GM13976 (cell line): ENCODE data around the gene BET1L.
A peak's percentile ranks its signal among the peaks of the same experiment; 100 is the strongest.
"Not testable (repeated sequence)": the region's sequence is repeated elsewhere in the genome, so short reads cannot be mapped to it uniquely, and the experiment has no call there.

Source experiments
- DNase-seq: peaks from one replicate; pipeline ENCODE4 v3.0.0; 2012; ENCODE audit warnings: low spot score
- in situ Hi-C: fragments of 300-500 bp; cut with MboI; formaldehyde crosslinking; loops from one replicate; pipeline ENCODE4 v1.12.0; 2022; ENCODE audit warnings: low sequenced_read_pairs, mixed read lengths, inconsistent platforms; ENCODE audit not compliant: unreplicated experiment
- TF ChIP-seq, protein P1 (sequence below): IDR thresholded peaks from 2 replicates; pipeline ENCODE4 v1.5.1; 2012; ENCODE audit warnings: borderline replicate concordance, mild to moderate bottlenecking; ENCODE audit not compliant: insufficient read depth; ENCODE audit errors: extremely low read depth, missing control alignments, control extremely low read depth

The BET1L gene

DNA sequence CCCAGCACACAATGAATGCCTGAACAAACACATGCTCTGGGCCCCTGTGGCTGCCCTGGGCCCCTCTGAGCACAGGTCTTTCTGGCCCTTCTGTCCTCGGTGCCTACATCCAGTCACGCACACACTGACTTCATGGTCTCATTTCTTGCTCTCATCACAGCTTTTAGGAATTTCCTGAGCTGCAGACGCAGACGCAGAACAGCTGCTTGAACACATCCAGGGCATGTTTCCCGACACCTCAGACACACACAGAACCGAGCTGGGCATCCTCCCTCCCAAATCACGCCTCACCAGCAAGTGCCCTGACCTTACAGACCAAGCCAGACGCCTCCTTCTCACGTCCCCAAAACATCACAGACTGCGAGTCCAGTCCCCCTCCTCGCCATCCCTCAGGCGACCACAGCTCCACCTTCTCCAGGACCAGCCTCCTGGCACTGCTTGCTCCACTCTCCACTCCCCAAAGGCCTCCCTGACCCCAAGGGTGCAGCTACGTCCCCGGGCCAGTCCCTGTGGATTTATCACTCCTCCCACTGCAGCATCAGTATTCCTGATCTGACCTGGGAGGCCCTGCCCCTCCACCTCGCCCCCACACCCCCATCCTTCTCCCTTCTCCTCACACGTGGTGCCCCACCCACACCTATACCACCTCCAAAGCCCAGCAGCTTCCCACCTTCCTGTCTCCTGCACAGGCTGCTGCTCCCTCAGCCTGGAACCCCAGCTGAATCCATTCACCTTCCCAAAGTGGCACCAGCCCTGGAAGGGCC, 16.0 kb upstream of the BET1L start:
- DNase-seq, result peak; percentile 9
- TF ChIP-seq, protein P1, sequence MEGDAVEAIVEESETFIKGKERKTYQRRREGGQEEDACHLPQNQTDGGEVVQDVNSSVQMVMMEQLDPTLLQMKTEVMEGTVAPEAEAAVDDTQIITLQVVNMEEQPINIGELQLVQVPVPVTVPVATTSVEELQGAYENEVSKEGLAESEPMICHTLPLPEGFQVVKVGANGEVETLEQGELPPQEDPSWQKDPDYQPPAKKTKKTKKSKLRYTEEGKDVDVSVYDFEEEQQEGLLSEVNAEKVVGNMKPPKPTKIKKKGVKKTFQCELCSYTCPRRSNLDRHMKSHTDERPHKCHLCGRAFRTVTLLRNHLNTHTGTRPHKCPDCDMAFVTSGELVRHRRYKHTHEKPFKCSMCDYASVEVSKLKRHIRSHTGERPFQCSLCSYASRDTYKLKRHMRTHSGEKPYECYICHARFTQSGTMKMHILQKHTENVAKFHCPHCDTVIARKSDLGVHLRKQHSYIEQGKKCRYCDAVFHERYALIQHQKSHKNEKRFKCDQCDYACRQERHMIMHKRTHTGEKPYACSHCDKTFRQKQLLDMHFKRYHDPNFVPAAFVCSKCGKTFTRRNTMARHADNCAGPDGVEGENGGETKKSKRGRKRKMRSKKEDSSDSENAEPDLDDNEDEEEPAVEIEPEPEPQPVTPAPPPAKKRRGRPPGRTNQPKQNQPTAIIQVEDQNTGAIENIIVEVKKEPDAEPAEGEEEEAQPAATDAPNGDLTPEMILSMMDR, result no peak
- in situ Hi-C loops, result no loop called here

DNA sequence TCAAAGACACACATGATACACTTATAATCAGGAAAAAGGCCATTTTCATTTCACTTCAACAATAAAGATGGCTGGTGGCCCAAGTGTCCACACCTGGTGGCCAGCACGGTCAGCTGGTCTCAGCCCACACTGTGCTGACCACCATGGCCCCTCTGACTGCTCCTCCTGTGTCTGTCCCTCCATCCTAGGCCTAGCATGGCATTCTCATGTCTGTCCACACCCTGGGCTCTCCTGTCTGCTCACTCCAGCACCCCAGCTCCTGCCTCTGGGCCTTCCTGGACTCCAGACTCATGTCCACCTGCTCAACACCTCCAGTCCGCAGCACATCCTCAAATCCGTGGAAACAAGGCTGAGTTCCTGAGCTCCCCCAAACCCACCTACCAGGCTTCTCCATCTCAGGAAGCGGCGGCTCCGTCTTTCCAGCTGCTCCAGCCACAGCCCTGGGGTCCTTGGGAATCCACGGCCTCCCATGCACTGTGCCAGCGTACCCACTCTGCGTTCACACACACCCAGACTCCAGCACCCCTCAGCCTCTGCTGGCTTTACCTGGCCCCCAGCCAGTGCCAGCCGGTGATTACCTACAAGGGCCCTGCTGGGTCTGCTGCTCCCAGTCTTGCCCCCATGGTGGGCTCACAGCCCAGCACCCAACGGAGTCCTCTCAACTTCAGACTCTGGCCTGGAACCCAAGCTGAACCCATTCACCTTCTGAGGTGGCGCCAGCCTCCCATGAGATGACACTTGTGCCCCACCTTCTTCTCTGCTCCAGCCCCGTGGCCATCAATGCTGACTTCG, 15.0 kb upstream of the BET1L start:
- in situ Hi-C loops, result no loop called here

DNA sequence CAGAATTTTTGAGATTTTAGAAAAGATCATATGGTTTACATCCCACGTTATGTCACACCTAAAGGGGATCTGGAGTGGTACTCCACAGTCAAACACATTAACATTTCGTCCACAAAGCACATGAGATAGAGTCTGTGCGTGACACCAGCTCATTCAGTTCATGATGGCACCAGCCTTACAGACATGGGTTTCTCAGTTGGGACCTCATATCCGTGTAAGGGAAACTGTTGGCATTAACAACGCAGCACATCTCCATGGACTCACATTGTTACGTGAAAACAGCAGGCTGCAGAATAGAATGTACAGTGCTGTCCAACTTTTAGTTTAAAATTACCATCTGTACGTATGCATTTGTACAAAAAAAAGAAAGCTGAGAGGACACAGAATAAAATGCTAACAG, 14.3 kb upstream of the BET1L start:
- no peak for DNase-seq
- in situ Hi-C loops, result no loop called here
- TF ChIP-seq, protein P1, result no peak

More for the DNA sequence above, 15.0 kb upstream of the BET1L start:
- TF ChIP-seq, protein P1, result no peak
- DNase-seq, result peak; percentile 7

DNA sequence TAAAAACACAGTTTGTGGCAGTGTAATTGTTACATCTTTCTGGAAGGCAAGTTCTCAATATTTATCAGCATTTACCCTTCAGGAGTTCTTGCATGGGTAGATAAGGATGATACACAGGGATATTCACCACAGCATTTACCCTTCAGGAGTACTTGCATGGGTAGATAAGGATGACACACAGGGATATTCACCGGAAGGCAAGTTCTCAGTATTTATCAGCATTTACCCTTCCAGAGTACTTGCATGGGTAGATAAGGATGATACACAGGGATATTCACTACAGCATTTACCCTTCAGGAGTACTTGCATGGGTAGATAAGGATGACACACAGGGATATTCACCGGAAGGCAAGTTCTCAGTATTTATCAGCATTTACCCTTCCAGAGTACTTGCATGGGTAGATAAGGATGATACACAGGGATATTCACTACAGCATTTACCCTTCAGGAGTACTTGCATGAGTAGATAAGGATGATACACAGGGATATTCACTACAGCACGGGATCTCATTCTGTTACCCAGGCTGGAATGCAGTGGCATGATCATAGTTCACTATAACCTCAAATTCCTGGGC, 13.5 kb upstream of the BET1L start:
- DNase-seq, in situ Hi-C loops: not testable (repeated sequence)

DNA sequence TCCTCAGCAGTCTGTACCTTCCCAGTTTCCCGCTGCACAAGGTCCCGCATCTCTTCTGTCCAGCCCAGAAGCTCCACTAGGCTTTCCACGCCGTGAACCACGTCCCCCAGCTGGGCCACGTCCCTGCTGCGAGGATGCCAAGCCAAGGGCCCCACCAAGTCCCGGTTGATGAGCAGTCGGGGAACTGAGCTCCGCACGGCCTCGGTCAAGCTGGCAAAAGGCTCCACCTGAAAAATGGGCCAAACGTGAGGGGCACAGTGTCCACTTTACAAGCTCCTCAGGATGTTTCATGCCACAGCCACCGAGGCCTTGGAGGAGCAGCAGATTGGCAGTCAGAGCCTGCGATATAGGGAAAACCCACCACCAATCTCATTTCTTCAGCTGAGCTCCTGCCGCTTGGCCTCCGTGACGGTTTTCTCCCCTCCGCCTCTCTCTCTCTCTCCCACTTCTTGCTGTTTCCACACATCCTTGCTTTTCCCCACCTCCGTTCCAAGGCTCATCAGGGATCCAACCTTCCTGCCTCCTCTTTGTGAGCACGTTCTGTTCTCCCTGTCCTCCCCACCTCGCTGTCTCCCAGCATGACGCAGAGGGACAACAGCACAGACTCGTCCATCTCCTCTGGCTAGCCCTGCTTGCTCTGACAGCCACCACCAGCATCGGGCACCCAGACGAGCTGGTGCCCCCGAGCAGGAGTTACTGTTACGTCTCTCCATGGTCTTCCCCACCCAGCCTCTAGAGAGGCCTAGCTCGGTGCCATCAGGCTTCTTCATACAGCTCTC, 11.8 kb upstream of the BET1L start:
- in situ Hi-C loops, result no loop called here
- TF ChIP-seq, protein P1, result no peak

DNA sequence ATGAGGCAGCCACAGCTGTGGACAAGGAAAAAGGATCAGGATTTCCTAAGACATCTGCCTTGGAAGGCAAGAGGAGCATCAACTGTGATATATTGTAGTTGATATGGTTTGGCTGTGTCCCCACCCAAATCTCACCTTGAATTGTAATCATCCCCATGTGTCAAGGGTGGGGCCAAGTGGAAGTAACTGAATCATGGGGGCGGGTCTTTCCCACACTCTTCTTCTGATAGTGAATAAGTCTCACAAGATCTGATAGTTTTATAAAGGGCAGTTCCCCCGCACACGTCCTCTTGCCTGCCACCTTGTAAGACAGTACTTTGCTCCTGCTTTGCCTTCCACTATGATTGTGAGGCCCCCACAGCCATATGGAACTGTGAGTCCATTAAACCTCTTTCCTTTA, 10.5 kb upstream of the BET1L start:
- TF ChIP-seq, protein P1, result no peak
- in situ Hi-C loops, result no loop called here
- no peak for DNase-seq

More for the DNA sequence above, 11.8 kb upstream of the BET1L start:
- DNase-seq, result no peak
